ENCODE results near the gene USP31. TPM values are rescaled to one million over a fixed set of nuclear protein-coding genes. Genes with fewer than 3 reads are reported as not detected.

Gene USP31
- total and polyA plus RNA-seq, 2 of the 13 experiments (the other 11 are each of a cell fraction or from before 2014, with no cell fraction given): 22.5 to 23.3 TPM

DNA sequence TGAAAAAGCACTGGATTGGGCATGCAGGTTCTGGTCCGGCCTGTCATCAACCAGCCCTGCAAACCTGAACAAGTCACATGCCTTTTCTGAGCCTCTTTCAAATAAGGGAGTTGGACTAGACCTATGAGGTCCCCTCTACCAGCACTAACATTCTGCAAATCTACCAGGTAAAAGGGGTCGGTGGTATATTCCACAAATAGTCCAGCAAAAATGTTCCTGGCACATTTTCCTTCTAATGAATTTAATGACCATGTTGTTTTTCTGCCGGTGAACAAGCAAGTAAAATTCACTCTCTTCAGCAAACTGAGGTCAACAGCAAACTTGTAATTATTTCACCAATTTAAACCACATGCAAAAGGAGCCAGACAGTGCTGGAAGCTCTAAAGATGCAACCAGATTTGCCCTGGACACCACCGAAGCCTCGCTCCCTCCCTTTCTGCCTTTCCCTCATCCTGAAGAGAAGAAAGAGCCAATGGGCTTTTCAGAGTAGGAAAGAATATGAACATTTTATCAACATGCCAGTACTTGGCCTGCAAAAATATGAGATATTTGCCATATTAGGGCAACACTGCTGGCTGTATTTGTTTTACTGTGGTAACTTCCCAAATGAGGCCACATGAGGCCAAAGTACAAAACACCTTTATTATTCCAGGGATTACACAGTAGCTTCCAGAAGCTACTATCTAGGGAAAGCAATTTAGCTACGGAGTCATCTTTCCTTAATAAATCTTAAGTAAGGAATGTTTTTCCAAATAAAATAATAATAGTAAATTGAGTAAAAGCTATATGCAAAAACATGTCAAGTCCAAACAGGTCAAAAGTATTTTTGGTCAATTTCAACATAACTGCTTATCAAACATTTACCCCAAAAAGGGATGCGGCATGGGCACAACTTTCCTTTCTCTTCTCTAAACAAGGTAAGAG, 45.0 kb downstream of the USP31 start (continued):
- TF ChIP-seq ASH2L (IDR thresholded peaks at IDR 0.05; ENCODE audit: insufficient read length, low read depth, low read length) (peak; percentile 94), ARID2 (CRISPR knock-in tag; IDR thresholded peaks at IDR 0.05; ENCODE audit: borderline replicate concordance) (no peak), ZFP36 (IDR thresholded peaks at IDR 0.05; ENCODE audit: borderline replicate concordance, low read depth, low read length, partially characterized antibody) (peak; percentile 92), ZNF550 (CRISPR knock-in tag; IDR thresholded peaks at IDR 0.05; ENCODE audit: borderline replicate concordance) (no peak), ZNF317 (CRISPR knock-in tag; IDR thresholded peaks at IDR 0.05) (peak; percentile 67), POGK (CRISPR knock-in tag; conservative IDR thresholded peaks at IDR 0.05) (peak; percentile 38; the same call in 1 of the 2 replicates), GMEB2 (CRISPR knock-in tag; IDR thresholded peaks at IDR 0.05; ENCODE audit: low read depth) (no peak), ZNF460 (CRISPR knock-in tag; IDR thresholded peaks at IDR 0.05; ENCODE audit: borderline replicate concordance) (no peak), ZFAT (CRISPR knock-in tag; conservative IDR thresholded peaks at IDR 0.05) (no peak), PRDM10 (CRISPR knock-in tag; IDR thresholded peaks at IDR 0.05; ENCODE audit: low read depth) (peak; percentile 77; the same call in 1 of the 2 replicates), ZBTB21 (CRISPR knock-in tag; IDR thresholded peaks at IDR 0.05) (peak; percentile 38; the same call in 1 of the 2 replicates)
- TF ChIP-seq, protein P1, sequence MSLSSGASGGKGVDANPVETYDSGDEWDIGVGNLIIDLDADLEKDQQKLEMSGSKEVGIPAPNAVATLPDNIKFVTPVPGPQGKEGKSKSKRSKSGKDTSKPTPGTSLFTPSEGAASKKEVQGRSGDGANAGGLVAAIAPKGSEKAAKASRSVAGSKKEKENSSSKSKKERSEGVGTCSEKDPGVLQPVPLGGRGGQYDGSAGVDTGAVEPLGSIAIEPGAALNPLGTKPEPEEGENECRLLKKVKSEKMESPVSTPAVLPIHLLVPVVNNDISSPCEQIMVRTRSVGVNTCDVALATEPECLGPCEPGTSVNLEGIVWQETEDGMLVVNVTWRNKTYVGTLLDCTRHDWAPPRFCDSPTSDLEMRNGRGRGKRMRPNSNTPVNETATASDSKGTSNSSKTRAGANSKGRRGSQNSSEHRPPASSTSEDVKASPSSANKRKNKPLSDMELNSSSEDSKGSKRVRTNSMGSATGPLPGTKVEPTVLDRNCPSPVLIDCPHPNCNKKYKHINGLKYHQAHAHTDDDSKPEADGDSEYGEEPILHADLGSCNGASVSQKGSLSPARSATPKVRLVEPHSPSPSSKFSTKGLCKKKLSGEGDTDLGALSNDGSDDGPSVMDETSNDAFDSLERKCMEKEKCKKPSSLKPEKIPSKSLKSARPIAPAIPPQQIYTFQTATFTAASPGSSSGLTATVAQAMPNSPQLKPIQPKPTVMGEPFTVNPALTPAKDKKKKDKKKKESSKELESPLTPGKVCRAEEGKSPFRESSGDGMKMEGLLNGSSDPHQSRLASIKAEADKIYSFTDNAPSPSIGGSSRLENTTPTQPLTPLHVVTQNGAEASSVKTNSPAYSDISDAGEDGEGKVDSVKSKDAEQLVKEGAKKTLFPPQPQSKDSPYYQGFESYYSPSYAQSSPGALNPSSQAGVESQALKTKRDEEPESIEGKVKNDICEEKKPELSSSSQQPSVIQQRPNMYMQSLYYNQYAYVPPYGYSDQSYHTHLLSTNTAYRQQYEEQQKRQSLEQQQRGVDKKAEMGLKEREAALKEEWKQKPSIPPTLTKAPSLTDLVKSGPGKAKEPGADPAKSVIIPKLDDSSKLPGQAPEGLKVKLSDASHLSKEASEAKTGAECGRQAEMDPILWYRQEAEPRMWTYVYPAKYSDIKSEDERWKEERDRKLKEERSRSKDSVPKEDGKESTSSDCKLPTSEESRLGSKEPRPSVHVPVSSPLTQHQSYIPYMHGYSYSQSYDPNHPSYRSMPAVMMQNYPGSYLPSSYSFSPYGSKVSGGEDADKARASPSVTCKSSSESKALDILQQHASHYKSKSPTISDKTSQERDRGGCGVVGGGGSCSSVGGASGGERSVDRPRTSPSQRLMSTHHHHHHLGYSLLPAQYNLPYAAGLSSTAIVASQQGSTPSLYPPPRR (CRISPR knock-in tag; IDR thresholded peaks at IDR 0.05; ENCODE audit: borderline replicate concordance): peak; percentile 66; the same call in 1 of the 2 replicates

All from HepG2 (cell line).